GM12878 (cell line): Measurements from ENCODE around the gene CEACAM21.
A peak's percentile ranks its signal among the peaks of the same experiment; 100 is the strongest.

Source experiments
- BACH1 ChIP-seq: fragments of 450-650 bp; IDR thresholded peaks from 2 replicates; pipeline ENCODE4 v1.6.1; 2017; ENCODE audit warnings: mild to moderate bottlenecking, borderline replicate concordance
- BCL11A ChIP-seq: IDR thresholded peaks from 2 replicates; pipeline ENCODE4 v1.6.1; 2011; ENCODE audit warnings: low read depth, low read length
- BMI1 ChIP-seq: fragments of 450-650 bp; IDR thresholded peaks from 2 replicates; pipeline ENCODE4 v1.6.1; 2016; ENCODE audit warnings: mild to moderate bottlenecking, moderate library complexity, borderline replicate concordance
- CTCF ChIP-seq, 3 experiments: IDR thresholded peaks in 2 of 3; conservative IDR thresholded peaks in 1 of 3; 2 replicates each; pipeline ENCODE4 v1.5.1; 2011; ENCODE audit warnings: low read depth in 3 of 3, low read length in 3 of 3, mild to moderate bottlenecking in 3 of 3, control low read depth in 2 of 3, moderate library complexity in 2 of 3, inconsistent platforms in 1 of 3, mixed read lengths in 1 of 3; ENCODE audit not compliant: control insufficient read depth in 2 of 3, insufficient read depth in 1 of 3; ENCODE audit errors: extremely low read depth in 1 of 3
- HDGF ChIP-seq: fragments of 450-650 bp; IDR thresholded peaks from 2 replicates; pipeline ENCODE4 v1.6.1; 2016; ENCODE audit warnings: antibody characterized with exemption
- IRF5 ChIP-seq: fragments of 450-650 bp; IDR thresholded peaks from 2 replicates; pipeline ENCODE4 v1.6.1; 2017; ENCODE audit warnings: borderline replicate concordance
- PAX5 ChIP-seq: IDR thresholded peaks from 2 replicates; pipeline ENCODE4 v1.6.1; 2011; ENCODE audit warnings: low read depth, low read length, borderline replicate concordance
- PBX3 ChIP-seq: IDR thresholded peaks from 2 replicates; pipeline ENCODE4 v1.6.1; 2011; ENCODE audit warnings: mild to moderate bottlenecking, low read depth, low read length, moderate library complexity; ENCODE audit not compliant: insufficient replicate concordance
- POLR2A ChIP-seq: IDR thresholded peaks from 2 replicates; pipeline ENCODE4 v1.6.1; 2011; ENCODE audit warnings: low read depth, mild to moderate bottlenecking, low read length
- REST ChIP-seq: IDR thresholded peaks from 2 replicates; pipeline ENCODE4 v1.6.1; 2012; ENCODE audit warnings: mild to moderate bottlenecking, low read depth, low read length
- RFX5 ChIP-seq: IDR thresholded peaks from 2 replicates; pipeline ENCODE4 v1.6.1; 2011; ENCODE audit warnings: low read depth, low read length, improper control_type of control experiment
- SIN3A ChIP-seq: IDR thresholded peaks from 2 replicates; pipeline ENCODE4 v1.6.1; 2012; ENCODE audit warnings: low read depth, low read length, improper control_type of control experiment
- YY1 ChIP-seq: IDR thresholded peaks from 2 replicates; pipeline ENCODE4 v1.6.1; 2011; ENCODE audit warnings: low read depth, mild to moderate bottlenecking, low read length

GRCh38 chr19:41541990-41542584 lies 33.9 kb upstream of the CEACAM21 start:
- TF ChIP-seq RFX5 (no peak), CTCF (IDR thresholded peaks at IDR 0.05 in 2 of 3, conservative IDR thresholded peaks at IDR 0.05 in 1 of 3; ENCODE audit: control insufficient read depth in 2 of 3, extremely low read depth in 1 of 3, insufficient read depth in 1 of 3, low read depth in 3 of 3, low read length in 3 of 3) (peak; percentile 69 to 74 (median 71)), BACH1 (no peak), BMI1 (no peak), IRF5 (no peak), HDGF (no peak), BCL11A (no peak), YY1 (peak; percentile 53), REST (no peak), SIN3A (no peak), POLR2A (no peak), PBX3 (no peak), PAX5 (no peak)
